Stimulated activated CD8-positive, alpha-beta memory T cell treated with anti-CD3 and anti-CD28 coated beads, Interleukin-7, amount 100 ng/mL, for 1 hour (primary cell): ENCODE data around the gene FRYL.
"Not testable (repeated sequence)": the region's sequence is repeated elsewhere in the genome, so short reads cannot be mapped to it uniquely, and the experiment has no call there.

ENCODE experiments used
- DNase-seq, 2 donors: peaks; one replicate each; pipeline ENCODE4 v3.0.0-alpha.2; 2020; ENCODE audit warnings: low read depth in 2 of 2

Gene FRYL

GRCh38 chr4:48785302-48785701 lies 5.2 kb upstream of the FRYL start:
- no peak for DNase-seq

GRCh38 chr4:48781968-48782367 lies 1.9 kb upstream of the FRYL start:
- DNase-seq, result no peak

- peak in 1 of 2 donors; percentile 6 for DNase-seq
These were observed 761 bp upstream of the FRYL start for GRCh38 chr4:48780865-48781214.

- peak; percentile 32 to 43 for DNase-seq
These were observed 733 bp downstream of the FRYL start for GRCh38 chr4:48779095-48779997.

GRCh38 chr4:48778431-48779094 lies 1.5 kb downstream of the FRYL start:
- DNase-seq, result no peak

GRCh38 chr4:48777739-48778138 lies 2.3 kb downstream of the FRYL start:
- DNase-seq, result no peak

- DNase-seq, result no peak
These were observed 5.0 kb downstream of the FRYL start for GRCh38 chr4:48774760-48775710.

GRCh38 chr4:48772556-48772955 lies 7.5 kb downstream of the FRYL start:
- no peak for DNase-seq

GRCh38 chr4:48767055-48767929 lies 12.8 kb downstream of the FRYL start:
- no peak for DNase-seq

GRCh38 chr4:48766131-48766792 lies 13.8 kb downstream of the FRYL start:
- DNase-seq, result no peak

GRCh38 chr4:48762408-48762807 lies 17.7 kb downstream of the FRYL start:
- no peak for DNase-seq

- no peak for DNase-seq
These were observed 18.8 kb downstream of the FRYL start for GRCh38 chr4:48761286-48761685.

GRCh38 chr4:48758703-48759102 lies 21.4 kb downstream of the FRYL start:
- DNase-seq, result not testable (repeated sequence)

GRCh38 chr4:48756689-48757220 lies 23.3 kb downstream of the FRYL start:
- DNase-seq, result no peak

GRCh38 chr4:48755281-48755680 lies 24.8 kb downstream of the FRYL start:
- no peak for DNase-seq

GRCh38 chr4:48753159-48753558 lies 26.9 kb downstream of the FRYL start:
- no peak for DNase-seq

GRCh38 chr4:48752726-48753125 lies 27.4 kb downstream of the FRYL start:
- no peak for DNase-seq

- DNase-seq, result no peak
These were observed 27.8 kb downstream of the FRYL start for GRCh38 chr4:48752246-48752645.

- no peak for DNase-seq
These were observed 31.0 kb downstream of the FRYL start for GRCh38 chr4:48748949-48749596.
